Panc1 (cell line): Measurements from ENCODE around the gene HMCN2. TPM values are rescaled to one million over a fixed set of nuclear protein-coding genes. Genes with fewer than 3 reads are reported as not detected.

Source experiments
- ATAC-seq: fragments of 200-7000 bp; cut with Tn5 transposase; 2 replicates; pipeline ENCODE4 v1.9.1; 2020; ENCODE audit warnings: mild to moderate bottlenecking, moderate library complexity
- BruUV-seq: library from RNA; stranded (reverse); fragments of 400-500 nt; replicated peaks from 2 replicates; lab custom pipeline; 2021; lab: Mats Ljungman, UMichigan
- CTCF ChIA-PET: fragments of 300-600 bp; sonication (Branson Sonifier 250); formaldehyde crosslinking; loops from one replicate; lab custom pipeline; 2022; ENCODE audit warnings: antibody characterized with exemption; lab: Charles Lee
- POLR2A ChIA-PET: fragments of 300-600 bp; sonication (Branson Sonifier 250); formaldehyde crosslinking; loops from one replicate; lab custom pipeline; 2022; ENCODE audit warnings: antibody characterized with exemption; lab: Charles Lee
- DNase-seq: peaks from one replicate; pipeline ENCODE4 v3.0.0-alpha.2; 2010; ENCODE audit warnings: low read depth, low spot score
- H3K27ac ChIP-seq: 2 replicates; pipeline ENCODE4 v1.5.1; 2011; ENCODE audit warnings: mild to moderate bottlenecking, low read length, inconsistent platforms
- H3K27me3 ChIP-seq: fragments of 200-500 bp; sonication (Bioruptor generic); 2 replicates; pipeline ENCODE4 v1.6.0; 2014; ENCODE audit warnings: low read length, inconsistent platforms; ENCODE audit not compliant: control insufficient read depth, insufficient read depth
- H3K36me3 ChIP-seq: fragments of 200-500 bp; sonication (Bioruptor generic); 2 replicates; pipeline ENCODE4 v1.5.1; 2014; ENCODE audit warnings: inconsistent platforms, mild to moderate bottlenecking, low read length, moderate library complexity; ENCODE audit not compliant: control insufficient read depth, insufficient read depth
- H3K4me1 ChIP-seq: 2 replicates; pipeline ENCODE4 v1.5.1; 2011; ENCODE audit warnings: inconsistent platforms, mild to moderate bottlenecking, low read length, moderate library complexity; ENCODE audit not compliant: control insufficient read depth, insufficient read depth
- H3K4me3 ChIP-seq, 2 experiments: 2 replicates each; pipeline ENCODE4 v1.5.1; 2011 to 2012; ENCODE audit warnings: low read depth in 2 of 2, low read length in 2 of 2, mild to moderate bottlenecking in 2 of 2, inconsistent platforms in 1 of 2, moderate library complexity in 1 of 2
- H3K9me3 ChIP-seq: fragments of 200-500 bp; sonication (Bioruptor generic); 2 replicates; pipeline ENCODE4 v1.5.1; 2014; ENCODE audit warnings: low read depth, mild to moderate bottlenecking, inconsistent platforms, low read length, moderate library complexity; ENCODE audit not compliant: control insufficient read depth, insufficient read depth
- CTCF ChIP-seq: fragments of 450-650 bp; IDR thresholded peaks from 2 replicates; pipeline ENCODE4 v1.5.1; 2017; ENCODE audit warnings: mild to moderate bottlenecking
- POLR2AphosphoS5 ChIP-seq: IDR thresholded peaks from 2 replicates; pipeline ENCODE4 v1.6.1; 2012; ENCODE audit warnings: mild to moderate bottlenecking, low read depth, low read length, moderate library complexity
- SIN3A ChIP-seq: IDR thresholded peaks from 2 replicates; pipeline ENCODE4 v1.6.1; 2012; ENCODE audit warnings: low read depth, mild to moderate bottlenecking, low read length, moderate library complexity, borderline replicate concordance; ENCODE audit not compliant: insufficient read depth
- TCF7L2 ChIP-seq: IDR thresholded peaks from 2 replicates; pipeline ENCODE4 v1.6.1; 2011; ENCODE audit warnings: mild to moderate bottlenecking, low read depth, low read length, inconsistent platforms
- in situ Hi-C: cut with HindIII; loops from 2 replicates; pipeline ENCODE4 v1.10.0; 2016; ENCODE audit warnings: low sequenced_read_pairs, low pct_unique_long_range_greater_than_20kb
- intact Hi-C: fragments of 100-400 bp; cut with micrococcal nuclease; formaldehyde crosslinking; loops from one replicate; pipeline ENCODE4 v1.10.0; 2022; ENCODE audit not compliant: unreplicated experiment
- total RNA-seq: library from RNA; stranded (reverse); gene quantifications from one replicate; pipeline ENCODE4 v1.2.1, GENCODE V29; 2021; ENCODE audit not compliant: unreplicated experiment
- TF ChIP-seq, protein P1 (sequence below), 2 experiments: IDR thresholded peaks; 2 replicates each; pipeline ENCODE4 v1.6.1; 2011 to 2012; ENCODE audit warnings: low read depth in 2 of 2, control low read depth in 1 of 2, low read length in 1 of 2, mild to moderate bottlenecking in 1 of 2, moderate library complexity in 1 of 2; ENCODE audit not compliant: insufficient read depth in 1 of 2

The HMCN2 gene
- total RNA-seq, 1 experiment from 2014 or later: 0.05 TPM

- ChIA-PET CTCF (interaction anchor here (0.6 kb wide), 3 partner anchors 46 to 424 kb away, joined by 3 to 4 read pairs (median 3); no protein-coding TSS in a partner anchor), POLR2A (interaction anchor here (1.1 kb wide), 1 partner anchor 13 kb away, joined by 4 read pairs; no protein-coding TSS in a partner anchor)
- ATAC-seq (no peak), DNase-seq (no peak)
- H3K4me1 ChIP-seq: no peaks in the 10 kb centered on the region
- H3K27ac ChIP-seq: no peak overlapping the region
- intact Hi-C loops: loop anchor here (10.0 kb wide), 1 partner anchor 169 kb away; no protein-coding TSS in a partner anchor
- H3K36me3 ChIP-seq: no peaks in the 10 kb centered on the region
- in situ Hi-C loops: no loop called here
- TF ChIP-seq, protein P1, sequence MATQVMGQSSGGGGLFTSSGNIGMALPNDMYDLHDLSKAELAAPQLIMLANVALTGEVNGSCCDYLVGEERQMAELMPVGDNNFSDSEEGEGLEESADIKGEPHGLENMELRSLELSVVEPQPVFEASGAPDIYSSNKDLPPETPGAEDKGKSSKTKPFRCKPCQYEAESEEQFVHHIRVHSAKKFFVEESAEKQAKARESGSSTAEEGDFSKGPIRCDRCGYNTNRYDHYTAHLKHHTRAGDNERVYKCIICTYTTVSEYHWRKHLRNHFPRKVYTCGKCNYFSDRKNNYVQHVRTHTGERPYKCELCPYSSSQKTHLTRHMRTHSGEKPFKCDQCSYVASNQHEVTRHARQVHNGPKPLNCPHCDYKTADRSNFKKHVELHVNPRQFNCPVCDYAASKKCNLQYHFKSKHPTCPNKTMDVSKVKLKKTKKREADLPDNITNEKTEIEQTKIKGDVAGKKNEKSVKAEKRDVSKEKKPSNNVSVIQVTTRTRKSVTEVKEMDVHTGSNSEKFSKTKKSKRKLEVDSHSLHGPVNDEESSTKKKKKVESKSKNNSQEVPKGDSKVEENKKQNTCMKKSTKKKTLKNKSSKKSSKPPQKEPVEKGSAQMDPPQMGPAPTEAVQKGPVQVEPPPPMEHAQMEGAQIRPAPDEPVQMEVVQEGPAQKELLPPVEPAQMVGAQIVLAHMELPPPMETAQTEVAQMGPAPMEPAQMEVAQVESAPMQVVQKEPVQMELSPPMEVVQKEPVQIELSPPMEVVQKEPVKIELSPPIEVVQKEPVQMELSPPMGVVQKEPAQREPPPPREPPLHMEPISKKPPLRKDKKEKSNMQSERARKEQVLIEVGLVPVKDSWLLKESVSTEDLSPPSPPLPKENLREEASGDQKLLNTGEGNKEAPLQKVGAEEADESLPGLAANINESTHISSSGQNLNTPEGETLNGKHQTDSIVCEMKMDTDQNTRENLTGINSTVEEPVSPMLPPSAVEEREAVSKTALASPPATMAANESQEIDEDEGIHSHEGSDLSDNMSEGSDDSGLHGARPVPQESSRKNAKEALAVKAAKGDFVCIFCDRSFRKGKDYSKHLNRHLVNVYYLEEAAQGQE (IDR thresholded peaks at IDR 0.05; ENCODE audit: insufficient read depth in 1 of 2, low read depth in 2 of 2, low read length in 1 of 2): no peak
- TF ChIP-seq TCF7L2 (no peak), POLR2AphosphoS5 (no peak), SIN3A (no peak), CTCF (no peak)
- no peaks in the 10 kb centered on the region for H3K9me3 ChIP-seq
- H3K4me3 ChIP-seq: no peak overlapping the region
- BruUV-seq: no TSS peak
- peaks cover 1% of the 10 kb centered on the region; the same call in 1 of the 2 replicates for H3K27me3 ChIP-seq
Observed at GRCh38 chr9:130245474-130245873, 20.1 kb upstream of the HMCN2 start.

- DNase-seq (no peak), ATAC-seq (no peak)
- intact Hi-C loops: loop anchor here (10.0 kb wide), 1 partner anchor 169 kb away; no protein-coding TSS in a partner anchor
- ChIA-PET CTCF (interaction anchor here (0.6 kb wide), 1 partner anchor 425 kb away, joined by 4 read pairs; no protein-coding TSS in a partner anchor), POLR2A (interaction anchor here (0.6 to 1.1 kb wide), 2 partner anchors 12 to 121 kb away, joined by 4 to 7 read pairs; no protein-coding TSS in a partner anchor)
- no TSS peak for BruUV-seq
- TF ChIP-seq POLR2AphosphoS5: no peak
- TF ChIP-seq, protein P1 (IDR thresholded peaks at IDR 0.05; ENCODE audit: insufficient read depth in 1 of 2, low read depth in 2 of 2, low read length in 1 of 2): no peak
- TF ChIP-seq TCF7L2: no peak
- no peak for TF ChIP-seq SIN3A
- no peak for TF ChIP-seq CTCF
- H3K27me3 ChIP-seq: peaks cover 3% of the 10 kb centered on the region; the same call in 1 of the 2 replicates
- no peaks in the 10 kb centered on the region for H3K36me3 ChIP-seq
- in situ Hi-C loops: no loop called here
- H3K4me3 ChIP-seq: no peak overlapping the region
- no peaks in the 10 kb centered on the region for H3K4me1 ChIP-seq
- H3K9me3 ChIP-seq: no peaks in the 10 kb centered on the region
- H3K27ac ChIP-seq: no peak overlapping the region
Observed at GRCh38 chr9:130246126-130246525, 19.4 kb upstream of the HMCN2 start.
